HepG2 (cell line): ENCODE results near the gene EOLA1. TPM values are rescaled to one million over a fixed set of nuclear protein-coding genes. Genes with fewer than 3 reads are reported as not detected.
"Not testable (repeated sequence)": the region's sequence is repeated elsewhere in the genome, so short reads cannot be mapped to it uniquely, and the experiment has no call there.

ENCODE experiments used
- ATAC-seq: fragments of 200-7000 bp; cut with Tn5 transposase; 3 replicates; pipeline ENCODE4 v1.9.1; 2020; ENCODE audit warnings: mild to moderate bottlenecking, moderate library complexity
- BruUV-seq: library from RNA; stranded (reverse); fragments of 400-500 nt; replicated peaks from 2 replicates; lab custom pipeline; 2021; lab: Mats Ljungman, UMichigan
- CTCF ChIA-PET: fragments of 300-600 bp; formaldehyde crosslinking; extraction: SDS; loops from one replicate; lab custom pipeline; 2021; ENCODE audit warnings: low total read pairs, inconsistent platforms, low intra/inter-chr PET ratio; lab: Yijun Ruan, JAX
- POLR2A ChIA-PET: fragments of 350-600 bp; sonication (Branson Sonifier 250); formaldehyde crosslinking; loops from one replicate; lab custom pipeline; 2020; ENCODE audit warnings: antibody characterized with exemption, inconsistent platforms; lab: Yijun Ruan, JAX
- DNase-seq: peaks from one replicate; pipeline ENCODE4 v3.0.0-alpha.2; 2015; ENCODE audit warnings: low spot score
- FAIRE-seq: peaks from 3 replicates; lab custom pipeline; 2011; peaks lifted over from hg19 to GRCh38; lab: Jason Lieb, UNC
- H2AFZ ChIP-seq: one replicate; pipeline ENCODE4 v1.6.1; 2011; ENCODE audit warnings: low read length, inconsistent platforms
- H3K27ac ChIP-seq: fragments of 300-600 bp; 3 replicates; pipeline ENCODE4 v1.8.0; 2011; ENCODE audit warnings: mixed run types, mild to moderate bottlenecking, mixed read lengths, low read length, inconsistent platforms; ENCODE audit not compliant: insufficient read depth; ENCODE audit errors: extremely low read length
- H3K27me3 ChIP-seq, 2 experiments: fragments of 200-600 bp in 1 of 2; 2 replicates in 1 of 2; 3 replicates in 1 of 2; pipeline versions ENCODE4 v1.6.0 to v1.8.0; 2011; ENCODE audit warnings: low read length in 2 of 2, mild to moderate bottlenecking in 2 of 2, moderate library complexity in 2 of 2, inconsistent platforms in 1 of 2; ENCODE audit not compliant: insufficient read depth in 2 of 2, control insufficient read depth in 1 of 2
- H3K36me3 ChIP-seq, 2 experiments: fragments of 200-600 bp in 1 of 2; replicated peaks in 1 of 2; 2 replicates in 1 of 2; 3 replicates in 1 of 2; pipeline versions ENCODE4 v1.5.1 to v1.8.0; 2011; ENCODE audit warnings: low read length in 2 of 2, inconsistent platforms in 1 of 2; ENCODE audit not compliant: insufficient read depth in 2 of 2, control insufficient read depth in 1 of 2
- H3K4me1 ChIP-seq: 2 replicates; pipeline ENCODE4 v1.5.1; 2012; ENCODE audit warnings: low read length, inconsistent platforms; ENCODE audit not compliant: insufficient read depth
- H3K4me2 ChIP-seq: 2 replicates; pipeline ENCODE4 v1.6.0; 2011; ENCODE audit warnings: low read depth, low read length, inconsistent platforms
- H3K4me3 ChIP-seq, 3 experiments: fragments of 200-600 bp in 1 of 3; sonication (generic), shearing (Covaris generic) in 1 of 3; replicated peaks in 1 of 3; 2 replicates each; pipeline ENCODE4 v1.5.1; 2011 to 2016; ENCODE audit warnings: low read length in 3 of 3, inconsistent platforms in 2 of 3, low read depth in 2 of 3, mild to moderate bottlenecking in 2 of 3, control low read depth in 1 of 3, mixed read lengths in 1 of 3; ENCODE audit not compliant: insufficient read depth in 1 of 3
- H3K79me2 ChIP-seq: one replicate; pipeline ENCODE4 v1.6.1; 2011; ENCODE audit warnings: low read length, inconsistent platforms; ENCODE audit not compliant: insufficient read depth
- H3K9ac ChIP-seq: 2 replicates; pipeline ENCODE4 v1.6.0; 2011; ENCODE audit warnings: mild to moderate bottlenecking, low read depth, low read length, inconsistent platforms; ENCODE audit not compliant: insufficient read depth
- H3K9me3 ChIP-seq: 2 replicates; pipeline ENCODE4 v1.5.1; 2012; ENCODE audit warnings: mild to moderate bottlenecking, low read length
- H4K20me1 ChIP-seq: 2 replicates; pipeline ENCODE4 v1.6.0; 2011; ENCODE audit warnings: inconsistent platforms, mild to moderate bottlenecking, low read length, moderate library complexity; ENCODE audit not compliant: insufficient read depth
- WGBS: methylation state at CpG from one replicate; pipeline ENCODE4 v1.1.6; 2017; ENCODE audit warnings: low lambda C conversion rate; 5-methylcytosine and 5-hydroxymethylcytosine counted together
- in situ Hi-C: cut with HindIII; loops from 2 replicates; pipeline ENCODE4 v1.10.0; 2017; ENCODE audit warnings: low pct_unique_long_range_greater_than_20kb; ENCODE audit not compliant: extremely low pct_ligation_motif_present
- intact Hi-C: fragments of 100-400 bp; cut with micrococcal nuclease; formaldehyde crosslinking; loops from one replicate; pipeline ENCODE4 v1.10.0; 2022; ENCODE audit not compliant: unreplicated experiment
- polyA plus RNA-seq, 8 experiments: library from polyadenylated mRNA; depleted of rRNA in 3 of 8; stranded (reverse) in 7 of 8; unstranded in 1 of 8; fragments of >200 nt; fragmentation: Illumina TruSeq in 4 of 8; extraction: Trizol in 4 of 8; gene quantifications; 2 replicates each; pipeline versions ENCODE4 v1.2.1 to v1.2.3, GENCODE V29; 2011 to 2016; ENCODE audit warnings: low read depth in 4 of 8, missing spikeins in 1 of 8, mixed read lengths in 1 of 8; ENCODE audit not compliant: insufficient read depth in 1 of 8
- total RNA-seq, 5 experiments: library from RNA; depleted of rRNA; stranded (reverse); fragments of >200 nt; fragmentation: Illumina TruSeq; extraction: Trizol; gene quantifications; 2 replicates each; pipeline ENCODE4 v1.2.3, GENCODE V29; 2016; ENCODE audit warnings: low read depth in 1 of 5

EOLA1 gene
- total and polyA plus RNA-seq, 2 of the 13 experiments (the other 11 are each of a cell fraction or from before 2014, with no cell fraction given), result 6.5 to 9.6 TPM

- H3K27ac ChIP-seq, POLR2A ChIA-PET, ATAC-seq, H3K36me3 ChIP-seq, H3K9me3 ChIP-seq, FAIRE-seq, DNase-seq, H3K4me2 ChIP-seq, H3K9ac ChIP-seq, H4K20me1 ChIP-seq, H3K4me1 ChIP-seq, CTCF ChIA-PET, H2AFZ ChIP-seq, in situ Hi-C loops, H3K27me3 ChIP-seq, H3K4me3 ChIP-seq, intact Hi-C loops, H3K79me2 ChIP-seq, BruUV-seq: not testable (repeated sequence)
- WGBS, result no CpG with 5 or more reads among the region's 17 CpGs
These were observed 54.4 kb downstream of the EOLA1 start, which contains the start of gene HSFX2 for GRCh38 chrX:149595214-149595613. TSS of gene HSFX2 (minus strand) at chrX:149595314. CDS start at chrX:149594700, 614 bp downstream.

GRCh38 chrX:149595943-149596342 lies 55.1 kb downstream of the EOLA1 start:
- WGBS, result no CpG with 5 or more reads among the region's 7 CpGs
- H3K4me1 ChIP-seq, H3K9me3 ChIP-seq, H3K36me3 ChIP-seq, FAIRE-seq, H3K9ac ChIP-seq, H3K4me2 ChIP-seq, BruUV-seq, DNase-seq, H3K4me3 ChIP-seq, H3K27ac ChIP-seq, H3K27me3 ChIP-seq, POLR2A ChIA-PET, in situ Hi-C loops, ATAC-seq, H3K79me2 ChIP-seq, H4K20me1 ChIP-seq, H2AFZ ChIP-seq, intact Hi-C loops, CTCF ChIA-PET: not testable (repeated sequence)

Other genes with a start within 250 kb of the EOLA1 start
- 2.2 and 3.4 TPM in 2 replicates for gene IDS, start 35.7 kb upstream of the EOLA1 start, total RNA-seq (2016; rRNA removed; fragmentation: Illumina TruSeq; extraction: Trizol)
- 11.9 and 13.6 TPM in 2 replicates for gene IDS, start 35.7 kb upstream of the EOLA1 start, polyA plus RNA-seq (2011; rRNA removed)
- gene HSFX3, start 8.9 kb downstream of the EOLA1 start, total RNA-seq (2016; rRNA removed; fragmentation: Illumina TruSeq; extraction: Trizol), result not detected in 2 replicates
- not detected in 2 replicates for gene HSFX3, start 8.9 kb downstream of the EOLA1 start, polyA plus RNA-seq (2011; rRNA removed)
- gene MAGEA9B, start 46.4 kb downstream of the EOLA1 start, total RNA-seq (2016; rRNA removed; fragmentation: Illumina TruSeq; extraction: Trizol), result 0.07 TPM in 1 of 2 replicates, not detected in the other
- gene MAGEA9B, start 46.4 kb downstream of the EOLA1 start, polyA plus RNA-seq (2011; rRNA removed), result 0.11 TPM in 1 of 2 replicates, not detected in the other
- gene HSFX2, start 54.3 kb downstream of the EOLA1 start, total RNA-seq (2016; rRNA removed; fragmentation: Illumina TruSeq; extraction: Trizol), result 0.13 TPM in 1 of 2 replicates, not detected in the other
- 0.30 TPM in 1 of 2 replicates, not detected in the other for gene HSFX2, start 54.3 kb downstream of the EOLA1 start, polyA plus RNA-seq (2011; rRNA removed)
- gene TMEM185A, start 90.8 kb downstream of the EOLA1 start, total RNA-seq (2016; rRNA removed; fragmentation: Illumina TruSeq; extraction: Trizol), result 4.4 and 5.9 TPM in 2 replicates
- gene TMEM185A, start 90.8 kb downstream of the EOLA1 start, polyA plus RNA-seq (2011; rRNA removed), result 9.9 and 10.5 TPM in 2 replicates
- gene MAGEA11, start 171.0 kb downstream of the EOLA1 start, total RNA-seq (2016; rRNA removed; fragmentation: Illumina TruSeq; extraction: Trizol), result not detected in 2 replicates
- not detected in 2 replicates for gene MAGEA11, start 171.0 kb downstream of the EOLA1 start, polyA plus RNA-seq (2011; rRNA removed)
- 0.09 TPM in 1 of 2 replicates, not detected in the other for gene HSFX1, start 233.1 kb downstream of the EOLA1 start, total RNA-seq (2016; rRNA removed; fragmentation: Illumina TruSeq; extraction: Trizol)
- 0.08 and 0.12 TPM in 2 replicates for gene HSFX1, start 233.1 kb downstream of the EOLA1 start, polyA plus RNA-seq (2011; rRNA removed)
- 0.07 TPM in 1 of 2 replicates, not detected in the other for gene MAGEA9, start 240.9 kb downstream of the EOLA1 start, total RNA-seq (2016; rRNA removed; fragmentation: Illumina TruSeq; extraction: Trizol)
- gene MAGEA9, start 240.9 kb downstream of the EOLA1 start, polyA plus RNA-seq (2011; rRNA removed), result not detected in 2 replicates